SU-DHL-6 (cell line): ENCODE results near the gene MRPL36.

Experiments
- H2AFZ ChIP-seq: fragments of 200-600 bp; sonication (generic); 2 replicates; pipeline ENCODE4 v1.6.1; 2014; ENCODE audit warnings: low read depth, mild to moderate bottlenecking, moderate library complexity, mixed read lengths, antibody characterized with exemption, low read length; ENCODE audit not compliant: severe bottlenecking
- H3F3A ChIP-seq: fragments of 200-600 bp; shearing (Covaris generic); 2 replicates; pipeline ENCODE4 v1.6.0; 2016; ENCODE audit warnings: antibody characterized with exemption, mild to moderate bottlenecking; ENCODE audit not compliant: insufficient read depth
- H3K27ac ChIP-seq: fragments of 200-600 bp; sonication (generic); 2 replicates; pipeline ENCODE4 v1.5.1; 2016; ENCODE audit warnings: low read depth, mild to moderate bottlenecking, low read length, moderate library complexity, mixed read lengths
- H3K27me3 ChIP-seq: fragments of 200-600 bp; sonication (generic), shearing (Covaris generic); 2 replicates; pipeline ENCODE4 v1.6.0; 2014; ENCODE audit warnings: mild to moderate bottlenecking, low read length
- H3K36me3 ChIP-seq: fragments of 200-600 bp; sonication (generic); 2 replicates; pipeline ENCODE4 v1.6.1; 2014; ENCODE audit warnings: mild to moderate bottlenecking, low read length, mixed read lengths
- H3K4me2 ChIP-seq: fragments of 300-600, 200-600 bp; shearing (Covaris generic), sonication (generic); 2 replicates; pipeline ENCODE4 v1.6.0; 2014; ENCODE audit warnings: low read length, low read depth, mild to moderate bottlenecking; ENCODE audit not compliant: poor library complexity, severe bottlenecking
- H3K4me3 ChIP-seq: fragments of 200-600 bp; sonication (generic); 2 replicates; pipeline ENCODE4 v1.5.1; 2014; ENCODE audit warnings: antibody characterized with exemption, low read length, mild to moderate bottlenecking, mixed read lengths; ENCODE audit not compliant: insufficient read depth, poor library complexity, severe bottlenecking
- H3K79me2 ChIP-seq: fragments of 200-600 bp; sonication (generic); 2 replicates; pipeline ENCODE4 v1.6.1; 2014; ENCODE audit warnings: mild to moderate bottlenecking, low read length, moderate library complexity; ENCODE audit not compliant: insufficient read depth
- H3K9ac ChIP-seq: fragments of 200-600 bp; sonication (generic); 2 replicates; pipeline ENCODE4 v1.7.0; 2014; ENCODE audit warnings: mild to moderate bottlenecking, low read length
- H3K9me2 ChIP-seq: fragments of 200-600 bp; sonication (generic); replicated peaks from 2 replicates; pipeline ENCODE4 v1.6.1; 2014; ENCODE audit warnings: low read length; ENCODE audit not compliant: insufficient read depth
- H3K9me3 ChIP-seq: fragments of 200-600 bp; sonication (generic); 2 replicates; pipeline ENCODE4 v1.6.1; 2014; ENCODE audit warnings: low read length, mixed read lengths; ENCODE audit not compliant: insufficient read depth
- H4K20me1 ChIP-seq: fragments of 200-600 bp; sonication (generic); 2 replicates; pipeline ENCODE4 v1.6.1; 2014; ENCODE audit warnings: low read depth, mild to moderate bottlenecking, antibody characterized with exemption, low read length, moderate library complexity, mixed read lengths
- EZH2phosphoT487 ChIP-seq: fragments of 200-600 bp; sonication (generic), shearing (Covaris generic); conservative IDR thresholded peaks from 2 replicates; pipeline ENCODE4 v1.6.1; 2018; ENCODE audit warnings: mild to moderate bottlenecking, antibody characterized with exemption, low read length, moderate library complexity, mixed read lengths
- TF ChIP-seq, protein P1 (sequence below): fragments of 200-600 bp; sonication (generic); IDR thresholded peaks from one replicate; pipeline ENCODE4 v1.5.1; 2017; ENCODE audit warnings: antibody characterized with exemption, mild to moderate bottlenecking, low read length, moderate library complexity; ENCODE audit not compliant: insufficient read depth, poor library complexity, severe bottlenecking

The MRPL36 gene

DNA sequence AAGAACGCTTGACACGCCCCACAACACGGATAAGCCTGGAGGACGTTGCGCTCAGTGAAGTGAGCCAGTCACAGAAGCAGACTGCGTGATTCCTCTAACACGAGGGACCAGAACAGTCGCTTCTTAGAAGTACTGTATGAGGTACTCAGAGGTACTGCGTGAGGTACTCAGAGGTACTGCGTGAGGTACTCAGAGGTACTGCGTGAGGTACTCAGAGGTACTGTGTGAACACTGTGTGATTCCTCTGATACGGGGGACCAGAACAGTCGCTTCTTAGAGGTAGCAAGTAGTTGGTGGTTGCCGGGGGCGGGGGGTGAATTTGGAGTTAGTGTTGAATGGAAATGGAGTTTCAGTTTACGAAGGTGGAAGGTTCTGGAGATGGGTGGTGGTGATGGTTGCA is 7.3 kb upstream of the MRPL36 start:
- Histone ChIP-seq H3K27ac (no peak overlapping the region), H3K9ac (no peak overlapping the region), H3K4me3 (no peak overlapping the region), H3K79me2 (peaks cover 90% of the 10 kb centered on the region), H4K20me1 (no peaks in the 10 kb centered on the region; the same call in 1 of the 2 replicates), H3F3A (0 out of 2 replicates have a peak, but pooled peaks cover 3% of the 10 kb centered on the region), H3K27me3 (no peaks in the 10 kb centered on the region), H3K9me3 (no peaks in the 10 kb centered on the region), H3K4me2 (no peak overlapping the region), H2AFZ (no peak overlapping the region), H3K36me3 (peaks cover 11% of the 10 kb centered on the region; the same call in 1 of the 2 replicates), H3K9me2 (no peaks in the 10 kb centered on the region)
- TF ChIP-seq, protein P1, sequence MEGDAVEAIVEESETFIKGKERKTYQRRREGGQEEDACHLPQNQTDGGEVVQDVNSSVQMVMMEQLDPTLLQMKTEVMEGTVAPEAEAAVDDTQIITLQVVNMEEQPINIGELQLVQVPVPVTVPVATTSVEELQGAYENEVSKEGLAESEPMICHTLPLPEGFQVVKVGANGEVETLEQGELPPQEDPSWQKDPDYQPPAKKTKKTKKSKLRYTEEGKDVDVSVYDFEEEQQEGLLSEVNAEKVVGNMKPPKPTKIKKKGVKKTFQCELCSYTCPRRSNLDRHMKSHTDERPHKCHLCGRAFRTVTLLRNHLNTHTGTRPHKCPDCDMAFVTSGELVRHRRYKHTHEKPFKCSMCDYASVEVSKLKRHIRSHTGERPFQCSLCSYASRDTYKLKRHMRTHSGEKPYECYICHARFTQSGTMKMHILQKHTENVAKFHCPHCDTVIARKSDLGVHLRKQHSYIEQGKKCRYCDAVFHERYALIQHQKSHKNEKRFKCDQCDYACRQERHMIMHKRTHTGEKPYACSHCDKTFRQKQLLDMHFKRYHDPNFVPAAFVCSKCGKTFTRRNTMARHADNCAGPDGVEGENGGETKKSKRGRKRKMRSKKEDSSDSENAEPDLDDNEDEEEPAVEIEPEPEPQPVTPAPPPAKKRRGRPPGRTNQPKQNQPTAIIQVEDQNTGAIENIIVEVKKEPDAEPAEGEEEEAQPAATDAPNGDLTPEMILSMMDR = no peak
- TF ChIP-seq EZH2phosphoT487 = no peak

DNA sequence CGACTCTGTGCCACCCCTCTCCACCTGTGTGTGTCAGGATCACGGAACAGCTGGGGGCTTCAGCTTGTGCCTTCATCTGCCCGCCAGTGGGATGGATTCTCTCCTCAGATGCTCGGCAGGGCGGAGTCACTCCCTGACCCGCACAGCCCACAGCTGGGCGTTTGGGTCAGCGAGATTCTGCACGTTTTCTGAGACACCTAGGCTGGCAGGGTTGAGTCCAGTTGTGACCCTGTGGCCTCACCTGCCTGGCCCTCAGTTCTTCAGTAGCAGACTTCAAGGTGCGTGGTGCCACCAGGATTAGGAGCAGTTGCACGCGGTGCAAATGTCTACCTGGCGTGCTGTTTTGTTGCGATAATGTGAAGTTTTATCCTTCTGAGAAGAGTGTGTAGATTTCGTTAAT is 6.6 kb upstream of the MRPL36 start:
- Histone ChIP-seq H3K9me2 (no peaks in the 10 kb centered on the region), H3K36me3 (peaks cover 11% of the 10 kb centered on the region; the same call in 1 of the 2 replicates), H2AFZ (no peak overlapping the region), H3K9ac (no peak overlapping the region), H3K79me2 (peaks cover 96% of the 10 kb centered on the region), H3K27me3 (no peaks in the 10 kb centered on the region), H4K20me1 (no peaks in the 10 kb centered on the region; the same call in 1 of the 2 replicates), H3K27ac (no peak overlapping the region), H3K9me3 (no peaks in the 10 kb centered on the region), H3F3A (0 out of 2 replicates have a peak, but pooled peaks cover 3% of the 10 kb centered on the region), H3K4me3 (no peak overlapping the region), H3K4me2 (no peak overlapping the region)
- no peak for TF ChIP-seq EZH2phosphoT487

DNA sequence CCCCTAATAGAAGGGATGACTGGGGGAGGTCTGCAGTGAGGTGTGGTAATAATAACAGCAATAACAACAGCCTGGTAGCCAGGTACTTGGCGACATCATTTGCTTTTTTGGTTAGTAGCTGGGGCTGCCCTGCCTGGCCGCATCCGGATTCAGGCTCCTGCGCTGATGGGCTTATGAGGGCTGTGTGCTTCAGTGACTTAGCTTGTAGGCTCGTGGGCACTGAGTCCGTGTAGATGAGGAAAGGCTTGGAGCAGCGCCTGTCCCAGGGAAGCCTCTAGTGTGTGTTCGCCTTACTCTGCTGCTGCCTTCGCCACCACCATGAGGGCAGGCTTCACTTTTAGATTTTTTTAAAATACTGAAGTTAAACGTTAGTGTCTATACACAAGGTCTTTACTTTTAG is 6.1 kb upstream of the MRPL36 start:
- H3K4me3 ChIP-seq = no peak overlapping the region
- no peaks in the 10 kb centered on the region; the same call in 1 of the 2 replicates for H4K20me1 ChIP-seq
- H3F3A ChIP-seq = peaks cover 7% of the 10 kb centered on the region
- H2AFZ ChIP-seq = no peak overlapping the region
- no peak overlapping the region for H3K27ac ChIP-seq
- TF ChIP-seq, protein P1 = no peak
- no peak for TF ChIP-seq EZH2phosphoT487
- H3K4me2 ChIP-seq = no peak overlapping the region
- H3K9me2 ChIP-seq = no peaks in the 10 kb centered on the region
- H3K27me3 ChIP-seq = no peaks in the 10 kb centered on the region
- H3K9ac ChIP-seq = no peak overlapping the region
- no peaks in the 10 kb centered on the region for H3K9me3 ChIP-seq
- H3K36me3 ChIP-seq = peaks cover 11% of the 10 kb centered on the region; the same call in 1 of the 2 replicates
- peaks cover 97% of the 10 kb centered on the region for H3K79me2 ChIP-seq

GRCh38 chr5:1805326-1805725 is 5.7 kb upstream of the MRPL36 start:
- Histone ChIP-seq H3K36me3 (peaks cover 11% of the 10 kb centered on the region; the same call in 1 of the 2 replicates), H4K20me1 (no peaks in the 10 kb centered on the region; the same call in 1 of the 2 replicates), H2AFZ (no peak overlapping the region)

More at GRCh38 chr5:1805326-1805725, 5.7 kb upstream of the MRPL36 start:
- H3K9me3 ChIP-seq = no peaks in the 10 kb centered on the region
- H3K9me2 ChIP-seq = no peaks in the 10 kb centered on the region
- peaks cover 11% of the 10 kb centered on the region for H3F3A ChIP-seq
- H3K4me3 ChIP-seq = no peak overlapping the region
- no peak overlapping the region for H3K4me2 ChIP-seq
- H3K9ac ChIP-seq = no peak overlapping the region
- TF ChIP-seq, protein P1 = no peak
- TF ChIP-seq EZH2phosphoT487 = no peak
- H3K27me3 ChIP-seq = no peaks in the 10 kb centered on the region
- H3K27ac ChIP-seq = no peak overlapping the region
- H3K79me2 ChIP-seq = peaks cover 93% of the 10 kb centered on the region
